ENCODE measurements around the gene CYB5R4.
"Not testable (repeated sequence)": the region's sequence is repeated elsewhere in the genome, so short reads cannot be mapped to it uniquely, and the experiment has no call there.

CYB5R4 gene

GRCh38 chr6:83917001-83917400 is 57.5 kb downstream of the CYB5R4 start:
- no peak for DNase-seq

- DNase-seq = no peak
Measured at GRCh38 chr6:83920017-83920416, 60.5 kb downstream of the CYB5R4 start.

GRCh38 chr6:83921315-83921714 is 61.8 kb downstream of the CYB5R4 start:
- DNase-seq = no peak

- no peak for DNase-seq
Measured at GRCh38 chr6:83927470-83927869, 68.0 kb downstream of the CYB5R4 start.

- DNase-seq = no peak
Measured at GRCh38 chr6:83928286-83928685, 68.8 kb downstream of the CYB5R4 start.

GRCh38 chr6:83946201-83946833 is 86.8 kb downstream of the CYB5R4 start:
- not testable (repeated sequence) for DNase-seq

GRCh38 chr6:83947983-83948382 is 88.5 kb downstream of the CYB5R4 start:
- not testable (repeated sequence) for DNase-seq

- DNase-seq = no peak
Measured at GRCh38 chr6:83948851-83949250, 89.4 kb downstream of the CYB5R4 start.

- DNase-seq = not testable (repeated sequence)
Measured at GRCh38 chr6:83951423-83951822, 91.9 kb downstream of the CYB5R4 start.

GRCh38 chr6:83952830-83953229 is 93.3 kb downstream of the CYB5R4 start:
- no peak for DNase-seq

- no peak for DNase-seq
Measured at GRCh38 chr6:83954371-83954770, 94.9 kb downstream of the CYB5R4 start.

- DNase-seq = no peak
Measured at GRCh38 chr6:83958241-83958685, 98.8 kb downstream of the CYB5R4 start.

- DNase-seq = no peak
Measured at GRCh38 chr6:83960664-83961063, 101.2 kb downstream of the CYB5R4 start.

GRCh38 chr6:83962582-83962981 is 103.1 kb downstream of the CYB5R4 start:
- DNase-seq = no peak

GRCh38 chr6:83966539-83966938 is 107.0 kb downstream of the CYB5R4 start:
- DNase-seq = no peak

- no peak for DNase-seq
Measured at GRCh38 chr6:83970582-83970981, 111.1 kb downstream of the CYB5R4 start.

GRCh38 chr6:83974409-83975050 is 115.0 kb downstream of the CYB5R4 start:
- no peak for DNase-seq

GRCh38 chr6:83976037-83976755 is 116.7 kb downstream of the CYB5R4 start:
- no peak for DNase-seq

- no peak for DNase-seq
Measured at GRCh38 chr6:83976871-83977270, 117.4 kb downstream of the CYB5R4 start.

GRCh38 chr6:83978324-83978734 is 118.8 kb downstream of the CYB5R4 start:
- DNase-seq = no peak

- DNase-seq = no peak
Measured at GRCh38 chr6:83978997-83979396, 119.5 kb downstream of the CYB5R4 start.

- DNase-seq = no peak
Measured at GRCh38 chr6:83984411-83984810, 124.9 kb downstream of the CYB5R4 start.

GRCh38 chr6:83985308-83985713 is 125.8 kb downstream of the CYB5R4 start:
- DNase-seq = no peak

- no peak for DNase-seq
Measured at GRCh38 chr6:83985715-83986114, 126.2 kb downstream of the CYB5R4 start.
